IPS-NIHi7 (cell line): ENCODE results near the gene EPHB6.

Source experiments
- DNase-seq: peaks from one replicate; pipeline ENCODE4 v3.0.0; 2012; ENCODE audit warnings: mixed read lengths; ENCODE audit errors: extremely low spot score

The EPHB6 gene

DNA sequence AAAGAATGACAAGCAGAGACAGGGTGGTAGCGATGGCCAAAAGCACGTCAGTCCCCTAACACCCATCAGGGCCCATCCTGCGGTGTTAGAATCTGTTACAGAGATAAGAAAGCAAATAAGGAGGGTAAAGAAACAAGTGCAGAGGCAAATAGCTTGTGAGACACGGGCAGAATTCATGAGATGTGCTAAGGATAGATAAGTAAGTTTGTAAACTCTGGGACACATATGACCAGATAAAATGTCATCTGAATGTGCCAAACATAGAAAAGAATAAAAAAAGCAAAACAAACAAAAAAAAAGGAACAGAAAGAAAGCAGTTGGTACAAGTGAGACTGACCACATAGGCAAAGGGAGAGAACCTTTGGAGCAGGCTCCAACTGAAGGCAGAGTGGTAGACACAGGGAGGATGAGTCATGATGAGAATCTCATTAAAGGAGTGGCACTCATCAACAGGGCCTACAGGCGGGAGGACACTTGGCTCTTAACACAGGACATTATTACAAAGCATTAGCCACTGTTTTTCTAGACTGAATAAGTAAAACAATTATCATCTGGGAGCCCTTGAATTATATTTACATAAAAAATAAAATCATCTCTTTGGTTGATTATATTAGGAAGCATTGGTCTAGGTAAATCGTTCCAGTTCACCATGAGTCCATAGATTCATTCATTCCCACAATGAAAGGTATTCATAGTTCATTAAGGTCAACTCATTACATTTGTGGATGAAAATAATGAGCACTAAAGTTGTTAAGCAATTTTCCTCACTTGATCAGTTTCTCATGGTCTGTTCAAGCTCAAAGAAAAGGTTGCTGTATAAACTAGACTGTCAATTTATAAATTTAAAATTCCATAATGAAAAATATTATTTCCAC, 21.5 kb upstream of the EPHB6 start:
- peak; percentile 38 for DNase-seq

- DNase-seq = no peak
These were observed 19.4 kb upstream of the EPHB6 start for GRCh38 chr7:142835487-142835886.

- no peak for DNase-seq
These were observed 18.4 kb upstream of the EPHB6 start for GRCh38 chr7:142836426-142836825.

GRCh38 chr7:142838461-142839213, 16.2 kb upstream of the EPHB6 start:
- no peak for DNase-seq

GRCh38 chr7:142842251-142842766, 12.6 kb upstream of the EPHB6 start:
- DNase-seq = no peak

DNA sequence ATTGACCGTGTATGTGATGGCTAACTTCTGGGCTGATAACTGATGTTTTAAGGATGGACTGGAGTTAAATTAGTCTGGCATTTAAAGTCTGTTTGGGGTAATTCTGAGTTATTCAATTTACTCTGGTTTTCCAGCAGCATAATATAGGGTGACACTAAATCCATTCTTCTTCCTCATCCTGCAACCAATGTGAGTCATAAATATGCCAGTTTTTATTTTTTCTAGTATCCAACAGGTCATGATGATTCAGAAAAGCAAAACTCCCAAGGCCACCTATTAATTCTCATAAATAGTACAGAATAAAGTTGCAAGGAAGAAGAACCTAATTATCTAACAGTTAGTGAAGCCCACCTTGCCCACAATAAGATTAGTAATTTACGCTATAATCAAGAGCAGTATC, 7.5 kb upstream of the EPHB6 start:
- no peak for DNase-seq

DNA sequence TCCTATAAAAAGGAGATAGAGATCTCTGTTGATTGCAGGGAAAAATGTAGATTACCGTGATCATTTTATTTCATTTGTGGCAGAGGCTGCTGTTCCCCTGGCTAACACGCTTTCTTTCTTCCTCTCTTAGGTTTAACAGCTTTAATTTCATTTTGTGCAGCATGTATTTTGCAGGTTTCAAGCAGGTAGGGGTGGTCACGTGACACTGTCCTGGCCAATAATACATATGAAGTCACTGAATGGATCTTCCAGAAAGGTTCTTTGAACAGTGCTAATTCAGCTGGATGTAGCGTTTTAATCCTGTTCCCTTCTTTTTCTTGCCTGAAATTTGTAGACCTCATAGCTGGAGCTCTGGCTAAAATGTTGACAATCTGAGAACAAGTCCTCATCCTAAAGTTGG, 3.6 kb upstream of the EPHB6 start:
- no peak for DNase-seq

DNA sequence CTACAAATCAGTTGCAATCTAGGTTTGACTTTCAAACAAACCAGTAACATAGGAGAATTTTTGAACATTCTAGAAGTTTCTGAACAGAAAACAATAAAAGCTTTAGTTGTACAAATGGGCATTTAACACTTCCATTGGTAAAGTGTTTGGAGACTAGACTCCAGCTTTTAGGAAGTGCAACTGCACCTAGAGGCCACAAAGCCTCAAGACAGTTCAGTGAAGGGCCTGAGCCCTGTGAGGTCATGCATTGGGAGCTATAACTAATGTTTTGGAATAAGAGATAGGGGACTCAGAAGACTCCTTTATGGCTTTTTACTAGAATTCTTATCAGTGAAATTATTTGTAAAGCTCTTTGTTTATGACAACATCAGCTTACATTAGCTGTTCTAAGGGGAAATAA, 3.0 kb upstream of the EPHB6 start:
- no peak for DNase-seq

GRCh38 chr7:142853739-142854371, 1.0 kb upstream of the EPHB6 start:
- DNase-seq = peak; percentile 83

DNA sequence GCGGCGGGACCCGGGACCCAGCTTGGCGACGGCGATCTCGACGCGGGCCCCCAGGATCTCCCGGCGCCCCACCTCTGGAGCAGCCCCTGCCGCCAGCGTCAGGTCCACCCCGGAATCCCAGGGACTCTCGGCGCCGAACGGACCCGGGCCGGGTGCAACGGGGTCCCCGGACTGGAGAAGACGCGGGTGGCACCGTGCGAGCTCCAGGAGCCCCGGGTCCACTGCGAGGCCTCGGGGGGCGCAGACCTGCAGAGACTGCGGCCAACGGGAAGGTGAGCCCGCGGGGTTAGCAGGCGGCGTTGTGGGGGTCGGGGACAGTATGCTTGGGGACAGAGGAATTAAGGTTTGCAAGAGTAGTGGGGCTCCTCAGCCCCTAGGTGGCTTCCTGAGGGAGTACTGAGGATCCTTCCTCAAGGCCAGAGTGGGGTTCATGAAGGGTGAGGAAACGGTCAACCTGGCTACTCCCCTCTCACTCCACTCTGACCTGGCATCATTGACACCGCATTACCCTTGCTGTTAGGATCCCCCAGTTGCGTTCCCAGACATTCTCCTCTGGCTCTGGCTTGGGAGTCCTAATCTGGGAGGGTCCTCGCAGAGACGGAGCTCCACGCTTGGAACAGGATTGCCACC, 353 bp downstream of the EPHB6 start:
- DNase-seq = no peak

- DNase-seq = no peak
These were observed 1.1 kb downstream of the EPHB6 start for GRCh38 chr7:142855756-142856564.

DNA sequence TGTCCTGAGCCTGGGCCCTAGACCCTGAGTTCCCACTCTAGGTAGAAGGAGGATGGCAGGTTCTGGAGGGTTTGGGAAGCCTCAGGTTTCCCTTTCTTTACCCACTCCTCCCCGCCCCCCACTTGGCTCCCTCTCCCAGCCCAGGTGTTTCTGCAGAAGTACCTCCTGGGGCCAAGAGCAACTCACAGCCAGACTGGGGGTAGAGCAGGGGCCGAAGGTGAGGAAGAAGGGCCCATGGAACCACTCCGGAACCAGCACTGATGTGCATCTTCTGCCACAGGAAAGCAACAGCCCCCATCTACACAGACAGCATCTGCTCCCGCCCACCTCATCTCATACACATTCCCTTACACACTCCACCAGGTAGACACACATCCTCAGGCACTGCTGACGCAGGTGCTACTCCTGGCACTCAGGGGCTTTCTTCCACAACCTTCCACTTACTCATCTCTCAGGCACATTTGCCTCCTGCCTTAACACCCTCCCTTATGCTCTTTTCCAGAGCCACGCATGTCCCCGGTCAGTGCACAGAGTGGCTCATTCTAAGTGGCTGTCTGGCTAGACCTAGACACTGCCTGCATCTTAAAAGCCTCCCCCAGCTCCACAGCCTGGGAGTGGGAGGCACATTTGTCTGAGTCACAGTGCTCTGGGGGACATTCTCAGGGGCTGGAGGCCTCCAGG, 1.8 kb downstream of the EPHB6 start:
- DNase-seq = no peak

DNA sequence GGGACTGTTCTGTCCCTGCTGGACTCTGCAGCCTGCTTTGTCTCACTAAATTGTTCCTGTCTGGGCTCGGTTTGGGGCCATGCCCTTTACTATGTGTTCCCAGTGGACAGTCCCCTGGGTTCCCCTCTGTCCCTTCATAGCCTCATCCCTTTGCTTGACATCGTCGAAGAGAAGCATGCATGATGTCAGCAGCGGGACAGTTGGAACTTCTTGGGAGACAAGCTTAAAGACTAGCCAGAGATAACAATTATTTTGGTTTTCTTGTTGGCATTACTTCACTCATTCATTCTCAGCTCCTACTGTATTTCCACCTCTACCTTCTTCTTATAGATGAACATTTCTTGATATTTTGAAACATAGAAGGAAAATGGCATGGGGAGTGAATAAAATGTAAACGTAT, 2.7 kb downstream of the EPHB6 start:
- no peak for DNase-seq

GRCh38 chr7:142859411-142859810, 4.5 kb downstream of the EPHB6 start:
- DNase-seq = no peak

- DNase-seq = no peak
These were observed 5.0 kb downstream of the EPHB6 start for GRCh38 chr7:142859829-142860228.

DNA sequence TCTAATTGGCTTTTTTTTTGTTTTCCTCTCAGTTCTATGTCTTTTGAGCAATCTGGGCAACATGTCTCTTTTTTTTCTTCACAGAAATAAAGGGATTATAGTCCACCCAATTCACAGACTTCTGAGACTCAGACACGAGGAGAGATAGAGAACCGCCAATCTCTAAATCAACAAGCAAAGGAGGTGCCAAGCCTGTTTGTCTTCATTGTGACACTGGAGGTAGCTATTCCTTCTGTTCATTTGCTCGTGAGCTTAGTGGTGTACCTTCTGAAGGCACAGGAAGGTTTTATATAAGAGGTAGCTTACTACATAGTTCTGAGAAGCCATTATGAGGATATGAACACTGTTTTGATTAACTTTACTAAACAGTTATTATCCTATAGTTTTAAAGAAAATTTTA, 6.1 kb downstream of the EPHB6 start:
- no peak for DNase-seq

- DNase-seq = no peak
These were observed 7.5 kb downstream of the EPHB6 start for GRCh38 chr7:142862351-142862750.

GRCh38 chr7:142862786-142863400, 8.0 kb downstream of the EPHB6 start:
- DNase-seq = no peak

DNA sequence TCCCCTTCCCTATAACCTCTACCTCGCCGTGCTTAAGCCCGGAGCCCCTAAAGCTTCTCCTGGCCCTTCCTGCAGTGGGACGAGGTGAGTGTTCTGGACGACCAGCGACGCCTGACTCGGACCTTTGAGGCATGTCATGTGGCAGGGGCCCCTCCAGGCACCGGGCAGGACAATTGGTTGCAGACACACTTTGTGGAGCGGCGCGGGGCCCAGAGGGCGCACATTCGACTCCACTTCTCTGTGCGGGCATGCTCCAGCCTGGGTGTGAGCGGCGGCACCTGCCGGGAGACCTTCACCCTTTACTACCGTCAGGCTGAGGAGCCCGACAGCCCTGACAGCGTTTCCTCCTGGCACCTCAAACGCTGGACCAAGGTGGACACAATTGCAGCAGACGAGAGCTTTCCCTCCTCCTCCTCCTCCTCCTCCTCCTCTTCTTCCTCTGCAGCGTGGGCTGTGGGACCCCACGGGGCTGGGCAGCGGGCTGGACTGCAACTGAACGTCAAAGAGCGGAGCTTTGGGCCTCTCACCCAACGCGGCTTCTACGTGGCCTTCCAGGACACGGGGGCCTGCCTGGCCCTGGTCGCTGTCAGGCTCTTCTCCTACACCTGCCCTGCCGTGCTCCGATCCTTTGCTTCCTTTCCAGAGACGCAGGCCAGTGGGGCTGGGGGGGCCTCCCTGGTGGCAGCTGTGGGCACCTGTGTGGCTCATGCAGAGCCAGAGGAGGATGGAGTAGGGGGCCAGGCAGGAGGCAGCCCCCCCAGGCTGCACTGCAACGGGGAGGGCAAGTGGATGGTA, 9.2 kb downstream of the EPHB6 start:
- DNase-seq = no peak
